Thyroid gland (tissue), 4 donors: ENCODE measurements around the gene PHLPP2.

Experiments used
- CTCF ChIP-seq, 6 experiments: fragments of 200-600 bp in 3 of 6; fragments of 450-650 bp in 3 of 6; sonication (generic) in 3 of 6; IDR thresholded peaks; one replicate each; pipeline ENCODE4 v1.5.1; 2016 to 2019; ENCODE audit warnings: antibody characterized with exemption in 6 of 6, mild to moderate bottlenecking in 2 of 6, inconsistent platforms in 1 of 6, moderate library complexity in 1 of 6
- POLR2A ChIP-seq, 2 donors: fragments of 450-650 bp; IDR thresholded peaks; one replicate each; pipeline ENCODE4 v1.6.1; 2017; ENCODE audit warnings: antibody characterized with exemption in 2 of 2, mild to moderate bottlenecking in 2 of 2, moderate library complexity in 1 of 2

GRCh38 chr16:71708696-71709095 lies 15.8 kb downstream of the PHLPP2 start:
- TF ChIP-seq CTCF (IDR thresholded peaks at IDR 0.05) (no peak), POLR2A (IDR thresholded peaks at IDR 0.05) (no peak)
